CD14-positive monocyte (primary cell): ENCODE measurements around the gene CELSR1. TPM values are rescaled to one million over a fixed set of nuclear protein-coding genes. Genes with fewer than 3 reads are reported as not detected.

Experiments used
- DNase-seq, 3 donors: peaks; one replicate each; pipeline ENCODE4 v3.0.0-alpha.2; 2011 to 2022
- H2AFZ ChIP-seq: 2 replicates; pipeline ENCODE4 v1.6.0; 2012; ENCODE audit warnings: mild to moderate bottlenecking, low read depth, low read length, inconsistent platforms; ENCODE audit not compliant: insufficient read depth, poor library complexity, severe bottlenecking
- H3K27ac ChIP-seq, 2 donors: 1 replicate in 1 of 2; 2 replicates in 1 of 2; pipeline ENCODE4 v1.5.1; 2012 to 2013; ENCODE audit warnings: low read length in 2 of 2, control low read depth in 1 of 2, inconsistent platforms in 1 of 2, low read depth in 1 of 2, mild to moderate bottlenecking in 1 of 2
- H3K27me3 ChIP-seq, 2 donors: one replicate each; pipeline versions ENCODE4 v1.6.0 to v1.6.1; 2011 to 2013; ENCODE audit warnings: low read length in 2 of 2; ENCODE audit not compliant: control insufficient read depth in 2 of 2, insufficient read depth in 2 of 2
- H3K36me3 ChIP-seq, 2 donors: replicated peaks in 1 of 2; 1 replicate in 1 of 2; 2 replicates in 1 of 2; pipeline versions ENCODE4 v1.5.1 to v1.6.1; 2012 to 2013; ENCODE audit warnings: low read length in 2 of 2, control low read depth in 1 of 2, inconsistent platforms in 1 of 2, mild to moderate bottlenecking in 1 of 2; ENCODE audit not compliant: insufficient read depth in 2 of 2, control insufficient read depth in 1 of 2
- H3K4me1 ChIP-seq, 2 donors: 1 replicate in 1 of 2; 2 replicates in 1 of 2; pipeline versions ENCODE4 v1.5.1 to v1.6.1; 2012 to 2013; ENCODE audit warnings: low read length in 2 of 2, control low read depth in 1 of 2, inconsistent platforms in 1 of 2, mild to moderate bottlenecking in 1 of 2, moderate library complexity in 1 of 2; ENCODE audit not compliant: insufficient read depth in 2 of 2, control insufficient read depth in 1 of 2
- H3K4me2 ChIP-seq: replicated peaks from 2 replicates; pipeline ENCODE3; 2012; ENCODE audit warnings: low read length, moderate library complexity, mild to moderate bottlenecking; ENCODE audit not compliant: poor library complexity, severe bottlenecking; ENCODE audit errors: extremely low read depth
- H3K4me3 ChIP-seq, 3 experiments: fragments of 200-600 bp in 1 of 3; sonication (generic) in 1 of 3; replicated peaks in 1 of 3; 1 replicate in 2 of 3; 2 replicates in 1 of 3; pipeline ENCODE4 v1.5.1; 2011 to 2013; ENCODE audit warnings: low read length in 3 of 3, mild to moderate bottlenecking in 3 of 3, control low read depth in 2 of 3, low read depth in 2 of 3, inconsistent platforms in 1 of 3, moderate library complexity in 1 of 3
- H3K79me2 ChIP-seq: 2 replicates; pipeline ENCODE4 v1.6.0; 2012; ENCODE audit warnings: mild to moderate bottlenecking, control low read depth, inconsistent platforms, low read length, moderate library complexity; ENCODE audit not compliant: insufficient read depth
- H3K9ac ChIP-seq: 2 replicates; pipeline ENCODE4 v1.6.0; 2017; ENCODE audit warnings: low read length, mild to moderate bottlenecking; ENCODE audit not compliant: insufficient read depth, poor library complexity, severe bottlenecking
- H3K9me3 ChIP-seq, 2 donors: replicated peaks in 1 of 2; 1 replicate in 1 of 2; 2 replicates in 1 of 2; pipeline versions ENCODE4 v1.5.1 to v1.6.1; 2012 to 2013; ENCODE audit warnings: low read length in 2 of 2, control low read depth in 1 of 2; ENCODE audit not compliant: control insufficient read depth in 1 of 2, insufficient read depth in 1 of 2
- H4K20me1 ChIP-seq: 2 replicates; pipeline ENCODE4 v1.6.0; 2012; ENCODE audit warnings: mild to moderate bottlenecking, low read length, control low read depth, moderate library complexity; ENCODE audit not compliant: insufficient read depth
- H3K27ac Mint-ChIP-seq, 7 donors: one replicate each; pipeline ENCODE4 v1.8.0; 2020; ENCODE audit warnings: mild to moderate bottlenecking in 7 of 7, mixed read lengths in 7 of 7, moderate library complexity in 6 of 7, inconsistent platforms in 2 of 7
- H3K27me3 Mint-ChIP-seq, 3 donors: one replicate each; pipeline ENCODE4 v1.8.0; 2021 to 2022; ENCODE audit warnings: low read depth in 3 of 3, mild to moderate bottlenecking in 3 of 3, mixed read lengths in 3 of 3, moderate library complexity in 3 of 3, inconsistent platforms in 1 of 3
- H3K36me3 Mint-ChIP-seq, 2 donors: one replicate each; pipeline ENCODE4 v1.8.0; 2020; ENCODE audit warnings: mixed read lengths in 2 of 2, inconsistent platforms in 1 of 2, mild to moderate bottlenecking in 1 of 2
- H3K4me1 Mint-ChIP-seq: one replicate; pipeline ENCODE4 v1.8.0; 2020; ENCODE audit warnings: mild to moderate bottlenecking, mixed read lengths
- H3K4me3 Mint-ChIP-seq, 2 donors: one replicate each; pipeline ENCODE4 v1.8.0; 2020; ENCODE audit warnings: mild to moderate bottlenecking in 2 of 2, mixed read lengths in 2 of 2, moderate library complexity in 1 of 2
- H3K9me3 Mint-ChIP-seq, 7 donors: one replicate each; pipeline ENCODE4 v1.8.0; 2020 to 2022; ENCODE audit warnings: mixed read lengths in 7 of 7, mild to moderate bottlenecking in 6 of 7, moderate library complexity in 6 of 7, inconsistent platforms in 2 of 7
- CTCF ChIP-seq: fragments of 200-600 bp; IDR thresholded peaks from one replicate; pipeline ENCODE4 v1.8.0; 2022; ENCODE audit warnings: antibody characterized with exemption, mild to moderate bottlenecking
- WGBS: methylation state at CpG from one replicate; pipeline ENCODE4 v1.1.5; 2013; ENCODE audit warnings: missing lambda C conversion rate; ENCODE audit not compliant: insufficient coverage; 5-methylcytosine and 5-hydroxymethylcytosine counted together
- intact Hi-C, 2 donors: fragments of 100-400 bp; cut with micrococcal nuclease; formaldehyde crosslinking; loops; one replicate each; pipeline versions ENCODE4 v1.15.0 to v1.15.1; 2023
- polyA plus RNA-seq, 3 donors: library from polyadenylated mRNA; depleted of rRNA in 1 of 3; unstranded in 2 of 3; stranded (reverse) in 1 of 3; fragments of 300-500 nt in 2 of 3; fragments of >200 nt in 1 of 3; fragmentation: Illumina TruSeq in 2 of 3; gene quantifications; 1 replicate in 2 of 3; 2 replicates in 1 of 3; pipeline ENCODE4 v1.2.3, GENCODE V29; 2012 to 2021

CELSR1 gene
- polyA plus RNA-seq, 3 donors = 0.16 TPM; not detected in 2

- Histone ChIP-seq H3K9ac (no peak overlapping the region), H4K20me1 (no peaks in the 10 kb centered on the region), H3K4me3 (no peak overlapping the region), H3K4me1 (no peaks in the 10 kb centered on the region), H3K36me3 (no peaks in the 10 kb centered on the region), H3K27me3 (no peaks in the 10 kb centered on the region), H3K27ac (no peak overlapping the region), H3K9me3 (no peaks in the 10 kb centered on the region), H3K4me2 (no peak overlapping the region), H3K79me2 (no peaks in the 10 kb centered on the region), H2AFZ (no peak overlapping the region)
- Mint-ChIP-seq H3K4me3 (no peak overlapping the region), H3K27me3 (peaks cover 2 to 10% (median 6%) of the 10 kb centered on the region in 3 donors), H3K36me3 (no peaks in the 10 kb centered on the region), H3K4me1 (no peaks in the 10 kb centered on the region), H3K9me3 (peaks cover 0 to 6% (median 0%) of the 10 kb centered on the region in 7 donors), H3K27ac (no peak overlapping the region)
- TF ChIP-seq CTCF = no peak
- WGBS = 95% methylated on average over 6 of the region's 12 CpGs
- DNase-seq = no peak
- intact Hi-C loops = no loop called here
Measured at GRCh38 chr22:46460857-46461256, 76.6 kb downstream of the CELSR1 start.

- Histone ChIP-seq H3K27me3 (no peaks in the 10 kb centered on the region), H3K4me2 (no peak overlapping the region), H3K27ac (no peak overlapping the region), H3K9me3 (no peaks in the 10 kb centered on the region), H3K79me2 (no peaks in the 10 kb centered on the region), H3K9ac (no peak overlapping the region), H3K4me1 (no peaks in the 10 kb centered on the region), H3K4me3 (no peak overlapping the region), H3K36me3 (no peaks in the 10 kb centered on the region), H2AFZ (no peak overlapping the region), H4K20me1 (no peaks in the 10 kb centered on the region)
- no peak for DNase-seq
- Mint-ChIP-seq H3K4me1 (no peaks in the 10 kb centered on the region), H3K27ac (no peak overlapping the region), H3K36me3 (no peaks in the 10 kb centered on the region), H3K4me3 (no peak overlapping the region), H3K9me3 (peaks cover 0 to 6% (median 0%) of the 10 kb centered on the region in 7 donors), H3K27me3 (peaks cover 2 to 6% (median 5%) of the 10 kb centered on the region in 3 donors)
- 90% methylated on average over 14 of the region's 17 CpGs for WGBS
- intact Hi-C loops = no loop called here
- TF ChIP-seq CTCF = no peak
Measured at GRCh38 chr22:46459347-46460065, 77.9 kb downstream of the CELSR1 start.
